ENCODE data around the gene MATR3.

DNA sequence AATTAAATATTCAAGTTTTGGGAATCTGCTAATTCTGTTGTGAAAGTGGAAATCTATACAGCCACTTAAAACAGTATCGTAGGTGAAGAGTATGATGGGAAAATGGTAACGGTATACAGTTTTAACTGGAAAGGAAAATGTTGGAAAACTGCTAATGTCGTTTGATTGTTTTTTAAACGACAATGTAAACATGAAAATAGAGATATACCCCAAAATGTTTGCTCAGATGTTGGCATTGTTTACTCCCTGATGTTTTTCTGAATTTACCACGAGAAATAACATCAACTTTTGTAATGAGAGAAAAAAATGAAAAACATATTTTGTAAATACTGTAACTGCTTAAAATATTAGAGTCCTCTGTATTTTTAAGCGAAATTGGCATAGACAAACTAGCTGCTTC, 2.7 kb downstream of the MATR3 start:
- TF ChIP-seq, protein P1, sequence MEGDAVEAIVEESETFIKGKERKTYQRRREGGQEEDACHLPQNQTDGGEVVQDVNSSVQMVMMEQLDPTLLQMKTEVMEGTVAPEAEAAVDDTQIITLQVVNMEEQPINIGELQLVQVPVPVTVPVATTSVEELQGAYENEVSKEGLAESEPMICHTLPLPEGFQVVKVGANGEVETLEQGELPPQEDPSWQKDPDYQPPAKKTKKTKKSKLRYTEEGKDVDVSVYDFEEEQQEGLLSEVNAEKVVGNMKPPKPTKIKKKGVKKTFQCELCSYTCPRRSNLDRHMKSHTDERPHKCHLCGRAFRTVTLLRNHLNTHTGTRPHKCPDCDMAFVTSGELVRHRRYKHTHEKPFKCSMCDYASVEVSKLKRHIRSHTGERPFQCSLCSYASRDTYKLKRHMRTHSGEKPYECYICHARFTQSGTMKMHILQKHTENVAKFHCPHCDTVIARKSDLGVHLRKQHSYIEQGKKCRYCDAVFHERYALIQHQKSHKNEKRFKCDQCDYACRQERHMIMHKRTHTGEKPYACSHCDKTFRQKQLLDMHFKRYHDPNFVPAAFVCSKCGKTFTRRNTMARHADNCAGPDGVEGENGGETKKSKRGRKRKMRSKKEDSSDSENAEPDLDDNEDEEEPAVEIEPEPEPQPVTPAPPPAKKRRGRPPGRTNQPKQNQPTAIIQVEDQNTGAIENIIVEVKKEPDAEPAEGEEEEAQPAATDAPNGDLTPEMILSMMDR (IDR thresholded peaks at IDR 0.05), result no peak
- TF ChIP-seq POLR2A (IDR thresholded peaks at IDR 0.05), result no peak

All from uterus (tissue), 2 donors.